ENCODE measurements around the gene RHBDL1.

Gene RHBDL1

GRCh38 chr16:676565-676902, 1.1 kb downstream of the RHBDL1 start:
- no peak for DNase-seq

GRCh38 chr16:676913-677312, 1.4 kb downstream of the RHBDL1 start:
- DNase-seq: peak; percentile 79

- peak; percentile 27 for DNase-seq
Measured at GRCh38 chr16:677316-678190, 2.1 kb downstream of the RHBDL1 start.

- DNase-seq: no peak
Measured at GRCh38 chr16:678209-678857, 2.9 kb downstream of the RHBDL1 start.

- peak; percentile 74 for DNase-seq
Measured at GRCh38 chr16:678858-679813, 3.7 kb downstream of the RHBDL1 start.

- DNase-seq: peak; percentile 88
Measured at GRCh38 chr16:679814-680624, 4.5 kb downstream of the RHBDL1 start, which contains the start of gene STUB1. TSS of gene STUB1 (plus strand) at chr16:680410. CDS start at chr16:680526, 116 bp downstream.

GRCh38 chr16:680625-680945, 5.1 kb downstream of the RHBDL1 start:
- no peak for DNase-seq

- no peak for DNase-seq
Measured at GRCh38 chr16:680967-681745, 5.7 kb downstream of the RHBDL1 start.

- no peak for DNase-seq
Measured at GRCh38 chr16:681746-682427, 6.4 kb downstream of the RHBDL1 start.

- no peak for DNase-seq
Measured at GRCh38 chr16:682493-683395, 7.3 kb downstream of the RHBDL1 start.

- DNase-seq: no peak
Measured at GRCh38 chr16:683396-684070, 8.1 kb downstream of the RHBDL1 start.

- DNase-seq: peak; percentile 97
Measured at GRCh38 chr16:684071-684794, 8.8 kb downstream of the RHBDL1 start, which contains the start of gene JMJD8. TSS of gene JMJD8 (minus strand) at chr16:684334. CDS start at chr16:684319, 15 bp downstream.

- DNase-seq: no peak
Measured at GRCh38 chr16:684961-685696, 9.7 kb downstream of the RHBDL1 start.

- no peak for DNase-seq
Measured at GRCh38 chr16:685967-686366, 10.5 kb downstream of the RHBDL1 start.

- no peak for DNase-seq
Measured at GRCh38 chr16:686459-687260, 11.2 kb downstream of the RHBDL1 start.

GRCh38 chr16:687499-687898, 12.0 kb downstream of the RHBDL1 start:
- no peak for DNase-seq

Data from NCI-H1436 (cell line).